A673 (cell line): ENCODE measurements around the gene DMBT1.

Source experiments
- CTCF ChIP-seq: fragments of 300-800, 200-600 bp; sonication (generic); conservative IDR thresholded peaks from 2 replicates; pipeline ENCODE4 v1.5.1; 2017; ENCODE audit warnings: low read depth, mild to moderate bottlenecking, antibody characterized with exemption, low read length, moderate library complexity, mixed read lengths
- EZH2 ChIP-seq: fragments of 200-600 bp; sonication (generic); IDR thresholded peaks from 2 replicates; pipeline ENCODE4 v1.6.1; 2017; ENCODE audit warnings: borderline replicate concordance, low read depth, mild to moderate bottlenecking, mixed read lengths, antibody characterized with exemption, low read length; ENCODE audit not compliant: poor library complexity, severe bottlenecking

- no peak for TF ChIP-seq CTCF
- no peak for TF ChIP-seq EZH2
These were observed 10.9 kb upstream of the DMBT1 start for GRCh38 chr10:122549636-122550035.
